GM12864 (cell line): ENCODE measurements around the gene FIZ1.

Experiments used
- DNase-seq: peaks from one replicate; pipeline ENCODE4 v3.0.0-alpha.2; 2011; ENCODE audit warnings: low read depth
- H3K4me3 ChIP-seq: 2 replicates; pipeline ENCODE4 v1.5.1; 2011; ENCODE audit warnings: mild to moderate bottlenecking, low read depth, low read length, control low read depth
- CTCF ChIP-seq: IDR thresholded peaks from 2 replicates; pipeline ENCODE4 v1.5.1; 2011; ENCODE audit warnings: low read depth, mild to moderate bottlenecking, moderate library complexity, low read length, control low read depth, inconsistent platforms; ENCODE audit errors: missing control alignments

The FIZ1 gene

GRCh38 chr19:55605637-55606470 is 6.5 kb upstream of the FIZ1 start, which contains the start of gene ZNF865:
Gene ZNF865, plus strand, starts transcription at chr19:55605647. Its CDS starts 7,972 bp downstream, at chr19:55613619.
- H3K4me3 ChIP-seq = peak within 1 kb of the TSS; percentile 98
- TF ChIP-seq CTCF = peak; percentile 81

GRCh38 chr19:55605207-55605636 is 5.9 kb upstream of the FIZ1 start:
- peak overlapping the region; percentile 98 for H3K4me3 ChIP-seq
- no peak for TF ChIP-seq CTCF
- DNase-seq = peak; percentile 91

More at GRCh38 chr19:55605637-55606470, 6.5 kb upstream of the FIZ1 start, which contains the start of gene ZNF865:
- peak; percentile 57 for DNase-seq

GRCh38 chr19:55603581-55604292 is 4.4 kb upstream of the FIZ1 start:
- DNase-seq = no peak
- H3K4me3 ChIP-seq = no peak overlapping the region

GRCh38 chr19:55603115-55603514 is 3.8 kb upstream of the FIZ1 start:
- no peak overlapping the region for H3K4me3 ChIP-seq
- no peak for DNase-seq
- no peak for TF ChIP-seq CTCF

More at GRCh38 chr19:55603581-55604292, 4.4 kb upstream of the FIZ1 start:
- no peak for TF ChIP-seq CTCF

GRCh38 chr19:55602104-55603001 is 3.0 kb upstream of the FIZ1 start:
- no peak for DNase-seq
- no peak overlapping the region for H3K4me3 ChIP-seq
- TF ChIP-seq CTCF = no peak

- no peak for DNase-seq
- no peak for TF ChIP-seq CTCF
- peak overlapping the region; percentile 90 for H3K4me3 ChIP-seq
These were observed 1.8 kb upstream of the FIZ1 start for GRCh38 chr19:55601084-55601483.
